AG10803 (cell line): ENCODE results near the gene PPM1G.
"Not testable (repeated sequence)": the region's sequence is repeated elsewhere in the genome, so short reads cannot be mapped to it uniquely, and the experiment has no call there.

Experiments used
- DNase-seq: peaks from one replicate; pipeline ENCODE4 v3.0.0; 2010; ENCODE audit warnings: low read depth
- H3K4me3 ChIP-seq: 2 replicates; pipeline ENCODE4 v1.5.1; 2011; ENCODE audit warnings: mild to moderate bottlenecking, low read length, control low read depth
- CTCF ChIP-seq: conservative IDR thresholded peaks from 2 replicates; pipeline ENCODE4 v1.5.1; 2011; ENCODE audit warnings: mild to moderate bottlenecking, low read length, control low read depth, inconsistent platforms

Gene PPM1G

GRCh38 chr2:27428213-27428977 lies 19.0 kb upstream of the PPM1G start, which contains the start of gene NRBP1:
NRBP1 (plus strand) TSS chr2:27428631; CDS start chr2:27433274, 4,643 bp downstream.
- no peak for TF ChIP-seq CTCF
- peak; percentile 83 for DNase-seq

GRCh38 chr2:27427863-27428212 lies 18.4 kb upstream of the PPM1G start:
- DNase-seq = no peak
- no peak for TF ChIP-seq CTCF
- peak overlapping the region; percentile 83 for H3K4me3 ChIP-seq

More at GRCh38 chr2:27428213-27428977, 19.0 kb upstream of the PPM1G start, which contains the start of gene NRBP1:
- peak within 1 kb of the TSS; percentile 85 for H3K4me3 ChIP-seq

- not testable (repeated sequence) for H3K4me3 ChIP-seq, DNase-seq
These were observed 15.6 kb upstream of the PPM1G start for GRCh38 chr2:27425039-27425438.

- H3K4me3 ChIP-seq = no peak overlapping the region
- TF ChIP-seq CTCF = no peak
- DNase-seq = no peak
These were observed 13.6 kb upstream of the PPM1G start for GRCh38 chr2:27422958-27423357.

GRCh38 chr2:27421660-27422250 lies 12.4 kb upstream of the PPM1G start:
- no peak for DNase-seq
- TF ChIP-seq CTCF = no peak
- H3K4me3 ChIP-seq = no peak overlapping the region

- no peak for DNase-seq
- TF ChIP-seq CTCF = no peak
- no peak overlapping the region for H3K4me3 ChIP-seq
These were observed 11.6 kb upstream of the PPM1G start for GRCh38 chr2:27420996-27421395.

- TF ChIP-seq CTCF = no peak
- no peak overlapping the region for H3K4me3 ChIP-seq
- no peak for DNase-seq
These were observed 6.8 kb upstream of the PPM1G start for GRCh38 chr2:27416151-27416550.
